Breast epithelium (tissue), 4 donors: ENCODE measurements around the gene CADM2. TPM values are rescaled to one million over a fixed set of nuclear protein-coding genes. Genes with fewer than 3 reads are reported as not detected.

Experiments
- DNase-seq, 2 donors: peaks; one replicate each; pipeline ENCODE4 v3.0.0-alpha.2; 2019; ENCODE audit warnings: low spot score in 2 of 2
- H3K27ac ChIP-seq, 2 donors: fragments of 200-600 bp; sonication (generic) in 1 of 2; one replicate each; pipeline ENCODE4 v1.5.1; 2016 to 2019; ENCODE audit warnings: mild to moderate bottlenecking in 1 of 2
- H3K27me3 ChIP-seq, 2 donors: fragments of 200-600 bp; sonication (generic) in 1 of 2; one replicate each; pipeline versions ENCODE4 v1.5.1 to v1.6.0; 2017 to 2019; ENCODE audit warnings: control low read depth in 1 of 2, mild to moderate bottlenecking in 1 of 2
- H3K36me3 ChIP-seq: fragments of 200-600 bp; one replicate; pipeline ENCODE4 v1.5.1; 2019
- H3K4me1 ChIP-seq, 2 donors: fragments of 200-600 bp; sonication (generic); one replicate each; pipeline ENCODE4 v1.5.1; 2016 to 2019; ENCODE audit warnings: control low read depth in 1 of 2
- H3K4me3 ChIP-seq, 3 donors: fragments of 200-600 bp; sonication (generic); 1 replicate in 2 of 3; 2 replicates in 1 of 3; pipeline ENCODE4 v1.5.1; 2016 to 2019; ENCODE audit warnings: mild to moderate bottlenecking in 3 of 3, moderate library complexity in 2 of 3
- H3K9me3 ChIP-seq, 2 donors: fragments of 200-600 bp; sonication (generic) in 1 of 2; one replicate each; pipeline ENCODE4 v1.5.1; 2016 to 2019; ENCODE audit warnings: control low read depth in 1 of 2
- POLR2A ChIP-seq: fragments of 450-650 bp; IDR thresholded peaks from one replicate; pipeline ENCODE4 v1.6.1; 2016; ENCODE audit warnings: antibody characterized with exemption, mild to moderate bottlenecking, moderate library complexity
- POLR2AphosphoS5 ChIP-seq, 3 donors: sonication (generic); formaldehyde crosslinking; IDR thresholded peaks; one replicate each; pipeline ENCODE4 v1.6.1; 2017; ENCODE audit warnings: antibody characterized with exemption in 3 of 3
- intact Hi-C: fragments of 100-400 bp; cut with DNase I; formaldehyde crosslinking; loops from one replicate; pipeline ENCODE4 v1.15.1; 2023; ENCODE audit warnings: low total_unique reads
- total RNA-seq, 3 donors: library from RNA; depleted of rRNA; stranded (reverse); fragments of >200 nt; gene quantifications; one replicate each; pipeline ENCODE4 v1.1.0, GENCODE V29; 2016
- TF ChIP-seq, protein P1 (sequence below), 3 donors: fragments of 450-650 bp; IDR thresholded peaks; one replicate each; pipeline ENCODE4 v1.5.1; 2016 to 2017; ENCODE audit warnings: antibody characterized with exemption in 3 of 3, mild to moderate bottlenecking in 3 of 3, moderate library complexity in 3 of 3

CADM2 gene
- total RNA-seq, 3 donors from 2014 or later, result 2.3 to 7.4 (median 6.9) TPM

DNA sequence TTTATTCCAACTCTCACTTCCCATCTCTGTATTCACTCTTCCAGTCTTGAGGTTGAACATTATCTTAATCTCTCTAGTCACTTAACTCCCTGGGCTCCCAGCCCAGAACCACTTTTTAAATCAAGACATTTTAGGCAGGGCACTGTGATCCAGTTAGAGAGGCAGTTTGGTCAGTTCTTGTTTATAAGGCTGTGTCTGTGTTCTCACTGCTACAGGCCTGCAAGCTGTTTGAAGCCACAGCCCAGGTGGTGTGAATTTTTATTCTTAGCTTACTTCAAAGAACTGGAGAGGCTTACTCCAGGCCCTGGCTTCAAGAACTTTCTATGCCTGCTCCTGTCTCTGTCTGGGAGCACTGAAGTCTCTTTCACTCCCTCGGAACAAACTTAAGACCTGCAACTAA is 906.1 kb downstream of the CADM2 start:
- intact Hi-C loops, result no loop called here
- DNase-seq, result no peak
- Histone ChIP-seq H3K27ac (no peak overlapping the region), H3K4me1 (no peaks in the 10 kb centered on the region), H3K9me3 (no peaks in the 10 kb centered on the region), H3K36me3 (no peaks in the 10 kb centered on the region), H3K4me3 (no peak overlapping the region), H3K27me3 (no peaks in the 10 kb centered on the region)
- TF ChIP-seq, protein P1, sequence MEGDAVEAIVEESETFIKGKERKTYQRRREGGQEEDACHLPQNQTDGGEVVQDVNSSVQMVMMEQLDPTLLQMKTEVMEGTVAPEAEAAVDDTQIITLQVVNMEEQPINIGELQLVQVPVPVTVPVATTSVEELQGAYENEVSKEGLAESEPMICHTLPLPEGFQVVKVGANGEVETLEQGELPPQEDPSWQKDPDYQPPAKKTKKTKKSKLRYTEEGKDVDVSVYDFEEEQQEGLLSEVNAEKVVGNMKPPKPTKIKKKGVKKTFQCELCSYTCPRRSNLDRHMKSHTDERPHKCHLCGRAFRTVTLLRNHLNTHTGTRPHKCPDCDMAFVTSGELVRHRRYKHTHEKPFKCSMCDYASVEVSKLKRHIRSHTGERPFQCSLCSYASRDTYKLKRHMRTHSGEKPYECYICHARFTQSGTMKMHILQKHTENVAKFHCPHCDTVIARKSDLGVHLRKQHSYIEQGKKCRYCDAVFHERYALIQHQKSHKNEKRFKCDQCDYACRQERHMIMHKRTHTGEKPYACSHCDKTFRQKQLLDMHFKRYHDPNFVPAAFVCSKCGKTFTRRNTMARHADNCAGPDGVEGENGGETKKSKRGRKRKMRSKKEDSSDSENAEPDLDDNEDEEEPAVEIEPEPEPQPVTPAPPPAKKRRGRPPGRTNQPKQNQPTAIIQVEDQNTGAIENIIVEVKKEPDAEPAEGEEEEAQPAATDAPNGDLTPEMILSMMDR (IDR thresholded peaks at IDR 0.05), result no peak

DNA sequence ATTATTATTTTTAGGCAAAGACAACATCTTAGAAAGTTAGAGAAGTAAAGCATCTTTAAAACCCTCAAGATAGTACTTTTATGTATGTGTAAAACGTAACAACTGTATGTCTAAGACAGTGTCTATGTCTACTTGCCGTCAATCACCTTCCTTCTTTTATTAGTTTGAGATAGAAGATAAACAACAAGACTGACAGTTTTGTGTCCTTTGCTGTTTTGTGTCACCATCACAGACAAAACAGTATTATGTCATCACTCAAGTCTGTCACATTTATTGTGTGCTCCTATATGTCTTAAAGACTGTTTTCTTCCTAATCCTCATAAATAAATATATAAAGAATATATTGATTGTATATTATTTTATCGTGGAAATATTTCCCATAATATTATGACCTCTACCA is 908.3 kb downstream of the CADM2 start:
- Histone ChIP-seq H3K27me3 (no peaks in the 10 kb centered on the region), H3K36me3 (no peaks in the 10 kb centered on the region), H3K4me1 (no peaks in the 10 kb centered on the region), H3K4me3 (no peak overlapping the region), H3K27ac (no peak overlapping the region), H3K9me3 (no peaks in the 10 kb centered on the region)
- no peak for DNase-seq
- intact Hi-C loops, result no loop called here
- TF ChIP-seq POLR2A (no peak), POLR2AphosphoS5 (IDR thresholded peaks at IDR 0.05) (no peak)
- TF ChIP-seq, protein P1 (IDR thresholded peaks at IDR 0.05), result no peak

DNA sequence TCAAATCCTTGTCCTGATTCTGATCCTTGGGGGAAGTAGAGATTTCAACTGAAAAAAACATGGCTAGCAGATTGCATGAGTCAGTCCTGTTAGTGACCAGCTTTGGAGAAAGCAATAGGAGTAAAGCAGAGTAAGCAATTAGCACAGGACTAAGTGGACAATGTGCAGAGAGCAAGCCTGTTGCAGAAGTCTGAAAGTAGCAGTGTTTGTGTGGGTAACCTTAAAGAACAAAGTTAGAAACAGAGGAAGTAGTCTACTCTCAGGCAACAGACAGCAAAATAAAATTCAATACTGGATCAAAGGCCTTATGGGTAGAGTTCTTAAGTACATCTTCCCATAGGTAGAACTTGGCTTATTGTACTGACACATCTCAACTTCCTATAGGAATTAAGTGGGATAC is 916.8 kb downstream of the CADM2 start:
- no peak for DNase-seq
- intact Hi-C loops, result loop anchor here (10.0 kb wide), 1 partner anchor 821 kb away; no protein-coding TSS in a partner anchor
- H3K27ac ChIP-seq, result no peak overlapping the region
- H3K9me3 ChIP-seq, result no peaks in the 10 kb centered on the region
- H3K36me3 ChIP-seq, result no peaks in the 10 kb centered on the region
- no peaks in the 10 kb centered on the region for H3K4me1 ChIP-seq
- TF ChIP-seq, protein P1 (IDR thresholded peaks at IDR 0.05), result no peak
- TF ChIP-seq POLR2AphosphoS5 (IDR thresholded peaks at IDR 0.05) (no peak), POLR2A (no peak)
- H3K4me3 ChIP-seq, result no peak overlapping the region
- H3K27me3 ChIP-seq, result no peaks in the 10 kb centered on the region

DNA sequence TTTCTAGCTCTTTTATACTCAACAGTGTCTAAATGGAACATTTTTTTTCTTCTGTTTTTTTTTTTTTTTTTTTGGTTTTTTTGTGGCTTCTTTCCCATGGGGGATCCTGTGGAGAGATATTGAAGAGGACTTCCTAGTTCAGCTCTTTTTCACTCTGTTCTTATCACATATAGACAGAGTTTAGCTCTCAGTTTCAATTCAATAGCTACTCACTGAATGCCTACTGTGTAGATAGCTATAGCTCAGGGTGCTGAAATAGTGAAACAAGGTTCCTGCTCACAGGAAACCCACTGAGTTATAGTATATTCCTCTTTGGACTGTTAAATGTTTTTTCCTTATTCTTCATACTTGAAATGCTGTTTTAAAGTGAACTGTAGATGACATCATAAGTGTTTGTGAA is 918.8 kb downstream of the CADM2 start:
- intact Hi-C loops, result loop anchor here (10.0 kb wide), 1 partner anchor 823 kb away; no protein-coding TSS in a partner anchor
- Histone ChIP-seq H3K4me1 (no peaks in the 10 kb centered on the region), H3K9me3 (no peaks in the 10 kb centered on the region), H3K27ac (no peak overlapping the region), H3K27me3 (no peaks in the 10 kb centered on the region), H3K36me3 (no peaks in the 10 kb centered on the region), H3K4me3 (no peak overlapping the region)
- DNase-seq, result no peak
- TF ChIP-seq POLR2AphosphoS5 (IDR thresholded peaks at IDR 0.05), result no peak
- no peak for TF ChIP-seq POLR2A
- TF ChIP-seq, protein P1 (IDR thresholded peaks at IDR 0.05), result no peak

- TF ChIP-seq POLR2A (no peak), POLR2AphosphoS5 (IDR thresholded peaks at IDR 0.05) (no peak)
- TF ChIP-seq, protein P1 (IDR thresholded peaks at IDR 0.05), result no peak
- H3K4me1 ChIP-seq, result no peaks in the 10 kb centered on the region
- no peak overlapping the region for H3K27ac ChIP-seq
- no peaks in the 10 kb centered on the region for H3K36me3 ChIP-seq
- H3K27me3 ChIP-seq, result no peaks in the 10 kb centered on the region
- H3K4me3 ChIP-seq, result no peak overlapping the region
- no peaks in the 10 kb centered on the region for H3K9me3 ChIP-seq
- DNase-seq, result no peak
- intact Hi-C loops, result no loop called here
These were observed 923.1 kb downstream of the CADM2 start for GRCh38 chr3:85881833-85882393.
